HEK293T (cell line): ENCODE results near the gene CHRFAM7A.
A peak's percentile ranks its signal among the peaks of the same experiment; 100 is the strongest.
"Not testable (repeated sequence)": the region's sequence is repeated elsewhere in the genome, so short reads cannot be mapped to it uniquely, and the experiment has no call there.

ENCODE experiments used
- CTCF ChIA-PET: fragments of 350-600 bp; formaldehyde crosslinking; extraction: SDS; loops from one replicate; lab custom pipeline; 2021; ENCODE audit warnings: antibody characterized with exemption, inconsistent platforms; lab: Yijun Ruan, JAX
- POLR2A ChIA-PET: fragments of 350-600 bp; formaldehyde crosslinking; extraction: SDS; loops from one replicate; lab custom pipeline; 2020; ENCODE audit warnings: antibody characterized with exemption, inconsistent platforms; lab: Yijun Ruan, JAX
- DNase-seq: peaks from one replicate; pipeline ENCODE4 v3.0.0; 2012; ENCODE audit warnings: mixed read lengths; ENCODE audit errors: extremely low spot score
- TARDBP ChIP-seq: fragments of 450-650 bp; IDR thresholded peaks from 2 replicates; pipeline ENCODE4 v1.6.1; 2016

The CHRFAM7A gene

GRCh38 chr15:30392766-30393663, at the start of gene CHRFAM7A:
TSS of gene CHRFAM7A (minus strand) at chr15:30393540. CDS start at chr15:30383351, 10,189 bp downstream.
- CTCF ChIA-PET, POLR2A ChIA-PET, DNase-seq: not testable (repeated sequence)

- DNase-seq, POLR2A ChIA-PET, CTCF ChIA-PET: not testable (repeated sequence)
These were observed 45.0 kb upstream of the CHRFAM7A start for GRCh38 chr15:30438348-30438747.

- CTCF ChIA-PET, DNase-seq, POLR2A ChIA-PET: not testable (repeated sequence)
These were observed 42.5 kb upstream of the CHRFAM7A start for GRCh38 chr15:30435878-30436277.

- DNase-seq, CTCF ChIA-PET, POLR2A ChIA-PET: not testable (repeated sequence)
These were observed 27.4 kb upstream of the CHRFAM7A start for GRCh38 chr15:30420723-30421122.

GRCh38 chr15:30414160-30414559, 20.8 kb upstream of the CHRFAM7A start, which contains the start of gene GOLGA8R:
TSS of gene GOLGA8R (minus strand) at chr15:30414260. CDS start at chr15:30414162, 98 bp downstream.
- CTCF ChIA-PET, DNase-seq, POLR2A ChIA-PET: not testable (repeated sequence)

GRCh38 chr15:30407636-30408035, 14.3 kb upstream of the CHRFAM7A start:
- CTCF ChIA-PET, DNase-seq, POLR2A ChIA-PET: not testable (repeated sequence)

GRCh38 chr15:30398988-30399387, 5.6 kb upstream of the CHRFAM7A start:
- CTCF ChIA-PET, POLR2A ChIA-PET: not testable (repeated sequence)

GRCh38 chr15:30393664-30393991, 288 bp upstream of the CHRFAM7A start:
- DNase-seq, POLR2A ChIA-PET, CTCF ChIA-PET: not testable (repeated sequence)

More at GRCh38 chr15:30398988-30399387, 5.6 kb upstream of the CHRFAM7A start:
- DNase-seq: not testable (repeated sequence)

GRCh38 chr15:30386318-30386887, 6.9 kb downstream of the CHRFAM7A start:
- CTCF ChIA-PET, DNase-seq: not testable (repeated sequence)

GRCh38 chr15:30377082-30377413, 16.3 kb downstream of the CHRFAM7A start:
- POLR2A ChIA-PET, CTCF ChIA-PET, DNase-seq: not testable (repeated sequence)

More at GRCh38 chr15:30386318-30386887, 6.9 kb downstream of the CHRFAM7A start:
- POLR2A ChIA-PET: not testable (repeated sequence)

- DNase-seq, POLR2A ChIA-PET, CTCF ChIA-PET: not testable (repeated sequence)
These were observed 16.8 kb downstream of the CHRFAM7A start for GRCh38 chr15:30376375-30377081.

GRCh38 chr15:30375872-30376271, 17.5 kb downstream of the CHRFAM7A start:
- CTCF ChIA-PET, DNase-seq, POLR2A ChIA-PET: not testable (repeated sequence)
- TF ChIP-seq TARDBP: peak; percentile 86

GRCh38 chr15:30374862-30375261, 18.5 kb downstream of the CHRFAM7A start:
- CTCF ChIA-PET, POLR2A ChIA-PET, DNase-seq: not testable (repeated sequence)

- CTCF ChIA-PET, DNase-seq, POLR2A ChIA-PET: not testable (repeated sequence)
These were observed 25.1 kb downstream of the CHRFAM7A start for GRCh38 chr15:30368271-30368670.

- DNase-seq, POLR2A ChIA-PET, CTCF ChIA-PET: not testable (repeated sequence)
These were observed 26.1 kb downstream of the CHRFAM7A start for GRCh38 chr15:30367246-30367645.

GRCh38 chr15:30361404-30361803, 31.9 kb downstream of the CHRFAM7A start:
- CTCF ChIA-PET, DNase-seq, POLR2A ChIA-PET: not testable (repeated sequence)

GRCh38 chr15:30360990-30361389, 32.4 kb downstream of the CHRFAM7A start:
- CTCF ChIA-PET, POLR2A ChIA-PET, DNase-seq: not testable (repeated sequence)

GRCh38 chr15:30355043-30355442, 38.3 kb downstream of the CHRFAM7A start:
- CTCF ChIA-PET, POLR2A ChIA-PET, DNase-seq: not testable (repeated sequence)
